ENCODE measurements around the gene GRPEL1.

DNA sequence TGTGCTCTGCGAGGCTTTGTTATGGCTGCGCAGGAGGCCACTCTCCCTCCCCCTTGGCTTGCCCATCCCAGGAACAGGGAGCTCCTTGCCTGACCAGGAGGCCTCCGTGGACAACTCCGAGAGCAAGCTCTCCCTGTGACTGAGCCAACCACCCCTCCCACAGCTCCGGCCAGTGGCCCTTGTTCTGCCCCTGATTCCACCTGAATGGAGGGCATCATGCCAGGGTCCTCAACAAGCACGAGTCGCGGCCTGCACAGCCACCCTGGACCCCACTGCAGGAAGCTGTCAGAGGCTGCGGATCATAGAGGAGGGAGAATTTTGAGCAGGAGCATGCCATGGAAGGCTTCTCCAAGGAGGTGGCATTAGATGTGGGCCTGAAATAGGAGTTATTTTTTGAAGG is 44.8 kb upstream of the GRPEL1 start:
- TF ChIP-seq SUZ12 (IDR thresholded peaks at IDR 0.05; ENCODE audit: extremely low read depth, insufficient read depth, insufficient read length) (no peak), YY1 (IDR thresholded peaks at IDR 0.05; ENCODE audit: insufficient read depth, insufficient read length) (no peak)
